ENCODE results near the gene IL22.
"Not testable (repeated sequence)": the region's sequence is repeated elsewhere in the genome, so short reads cannot be mapped to it uniquely, and the experiment has no call there.

The IL22 gene

DNA sequence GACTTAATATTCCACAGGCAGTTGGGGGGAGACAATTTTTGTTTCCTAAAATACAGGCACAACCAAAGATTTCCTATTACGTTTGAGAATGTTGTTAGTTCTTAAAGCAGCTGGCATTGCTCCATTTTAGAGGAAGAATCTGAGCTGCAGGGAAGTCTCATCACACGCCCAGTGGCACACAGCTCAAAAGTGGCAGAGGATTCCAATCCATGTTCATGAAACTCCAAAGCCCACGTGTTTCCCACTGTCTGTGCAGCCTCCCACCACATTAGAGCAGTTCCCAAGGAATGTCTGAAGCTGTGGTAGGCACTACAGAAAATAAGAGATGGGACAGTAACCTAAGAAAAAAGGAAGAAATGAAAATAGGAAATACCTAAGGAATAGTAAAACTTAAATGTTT lies 21.7 kb downstream of the IL22 start:
- in situ Hi-C loops (cut with MboI; ENCODE audit: low sequenced_read_pairs): no loop called here

DNA sequence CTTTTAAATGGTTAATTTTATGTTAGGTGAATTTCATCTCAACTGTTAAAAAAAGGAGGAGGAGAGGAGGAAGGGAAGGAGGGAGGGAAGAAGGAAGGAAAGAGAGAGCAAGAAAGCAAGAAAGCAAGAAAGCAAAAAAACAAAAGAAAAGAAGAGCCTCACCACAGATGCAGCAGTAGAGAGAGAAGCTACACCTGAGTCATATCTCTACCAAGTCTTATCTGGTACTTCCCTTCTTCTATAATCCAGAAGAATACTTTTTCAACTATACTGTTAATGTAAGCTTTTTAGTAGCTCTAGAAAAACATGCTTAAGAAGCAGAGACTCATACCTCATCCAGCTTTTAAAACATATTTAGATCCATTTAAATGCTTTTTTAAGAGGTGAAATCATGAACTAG lies 22.2 kb downstream of the IL22 start:
- in situ Hi-C loops (cut with MboI; ENCODE audit: low sequenced_read_pairs): no loop called here

DNA sequence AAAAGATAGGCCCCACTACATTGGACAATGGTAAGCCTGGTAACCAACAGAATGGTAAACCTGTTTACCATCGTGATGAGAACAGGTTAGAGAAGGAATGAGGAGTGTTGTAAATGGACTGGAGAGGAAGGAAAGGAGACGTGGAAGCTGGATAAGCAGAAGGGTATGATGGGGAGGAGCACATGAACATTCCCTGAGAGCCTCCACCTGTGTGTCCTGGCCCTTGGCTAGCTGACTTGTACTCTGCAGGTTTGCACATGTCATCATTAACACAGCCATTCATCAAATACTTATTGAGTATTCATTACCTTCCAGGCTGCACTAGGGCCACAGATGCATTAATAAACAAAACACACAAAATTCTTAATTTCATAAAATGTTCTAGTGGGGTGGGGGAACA lies 23.4 kb downstream of the IL22 start:
- in situ Hi-C loops (cut with MboI; ENCODE audit: low sequenced_read_pairs): no loop called here

DNA sequence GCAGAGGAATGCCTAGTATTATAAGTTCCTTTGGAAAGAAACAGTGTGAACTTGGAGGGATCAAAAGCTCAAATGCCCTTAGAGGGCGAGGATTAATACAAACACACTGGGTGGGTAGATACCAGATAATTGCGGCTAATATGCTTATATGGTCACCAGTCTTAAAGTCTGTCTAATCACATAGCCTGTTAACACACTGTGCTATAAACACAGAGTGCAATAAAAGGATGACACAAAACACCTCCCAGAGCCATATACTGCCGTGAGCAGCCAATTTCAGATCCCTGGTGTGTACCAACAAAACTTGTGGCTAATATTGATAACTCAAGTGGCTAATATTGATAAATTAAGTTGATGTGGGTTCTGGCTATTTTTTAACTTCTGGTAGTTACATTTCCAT lies 26.0 kb downstream of the IL22 start:
- in situ Hi-C loops (cut with MboI; ENCODE audit: low sequenced_read_pairs): no loop called here

DNA sequence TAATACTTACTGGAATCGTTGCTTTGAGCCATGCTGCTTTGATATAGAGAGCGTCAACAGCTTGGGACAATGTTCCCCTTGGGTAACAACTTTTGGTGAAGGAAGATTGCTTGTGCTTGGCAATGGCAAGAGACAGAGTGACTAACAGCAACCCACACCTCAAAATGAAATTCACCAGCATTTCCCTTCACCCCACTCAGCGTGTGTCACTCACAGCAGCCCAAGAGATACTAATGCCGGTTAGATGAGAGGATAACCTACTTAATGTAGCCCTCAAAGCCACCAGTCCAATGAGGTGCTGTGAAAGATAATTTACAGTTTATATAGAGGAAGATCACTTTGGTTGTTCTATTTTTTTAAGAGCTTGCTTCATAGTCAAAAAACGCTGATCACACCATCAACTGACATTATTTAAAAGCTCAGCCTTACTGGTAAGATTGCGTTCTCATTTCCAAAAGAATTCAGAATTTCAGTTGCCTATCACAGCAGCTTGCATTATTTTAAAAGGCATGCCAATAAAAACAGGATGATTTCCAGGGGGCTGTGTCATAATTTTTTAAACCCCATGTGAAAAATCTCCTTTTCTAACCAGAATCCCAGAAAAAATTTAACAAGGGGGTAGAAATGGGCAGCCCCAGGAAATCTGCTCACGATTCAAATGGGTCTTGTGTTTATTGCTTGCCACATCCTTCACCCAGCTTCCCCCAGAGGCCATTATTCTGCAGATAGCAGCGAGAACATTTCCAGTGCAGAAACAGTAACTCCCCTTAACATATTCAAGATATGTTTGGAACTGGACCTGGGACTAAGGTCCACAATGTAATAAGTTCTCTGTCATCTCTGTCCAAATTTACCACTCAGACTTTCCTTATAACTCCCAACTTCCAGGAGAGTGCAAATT lies 27.6 kb downstream of the IL22 start, which contains the start of gene IL26:
IL26 (minus strand) TSS at position 235 of the 901 bp plus-strand sequence; CDS start at position 181, 54 bp downstream.
- in situ Hi-C loops (cut with MboI; ENCODE audit: low sequenced_read_pairs): no loop called here

DNA sequence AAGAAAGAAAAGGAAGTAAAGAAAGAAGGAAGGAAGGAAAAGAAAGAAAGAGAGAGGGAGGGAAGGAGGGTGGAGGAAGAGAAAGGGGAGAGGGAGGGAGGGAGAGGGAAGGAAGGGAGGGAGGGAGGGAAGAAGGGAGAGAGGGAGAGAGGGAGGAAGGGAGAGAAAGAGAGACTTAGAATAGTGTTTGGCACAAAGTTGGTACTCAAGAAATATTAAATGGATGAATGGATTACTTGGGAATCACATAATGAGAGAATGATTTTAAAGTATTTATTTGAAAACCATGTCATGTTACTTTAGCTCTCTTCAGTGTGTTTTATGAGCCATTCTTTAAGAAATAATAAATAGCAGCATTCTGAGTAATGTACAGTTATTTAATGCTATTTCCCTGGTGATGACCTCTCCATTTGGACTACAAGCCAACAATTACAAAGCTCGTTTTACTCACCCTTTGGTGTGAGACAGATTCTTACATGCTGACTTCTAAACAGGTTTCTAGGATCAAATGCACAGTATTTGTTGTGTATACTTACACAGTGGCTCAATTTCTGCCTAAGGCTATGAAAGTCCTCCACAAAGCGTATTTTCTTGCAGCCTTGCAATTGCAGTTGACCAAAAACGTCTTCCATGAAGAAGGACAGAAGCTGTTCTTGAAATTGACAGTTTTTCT lies 28.7 kb downstream of the IL22 start:
- in situ Hi-C loops (cut with MboI; ENCODE audit: low sequenced_read_pairs): no loop called here

DNA sequence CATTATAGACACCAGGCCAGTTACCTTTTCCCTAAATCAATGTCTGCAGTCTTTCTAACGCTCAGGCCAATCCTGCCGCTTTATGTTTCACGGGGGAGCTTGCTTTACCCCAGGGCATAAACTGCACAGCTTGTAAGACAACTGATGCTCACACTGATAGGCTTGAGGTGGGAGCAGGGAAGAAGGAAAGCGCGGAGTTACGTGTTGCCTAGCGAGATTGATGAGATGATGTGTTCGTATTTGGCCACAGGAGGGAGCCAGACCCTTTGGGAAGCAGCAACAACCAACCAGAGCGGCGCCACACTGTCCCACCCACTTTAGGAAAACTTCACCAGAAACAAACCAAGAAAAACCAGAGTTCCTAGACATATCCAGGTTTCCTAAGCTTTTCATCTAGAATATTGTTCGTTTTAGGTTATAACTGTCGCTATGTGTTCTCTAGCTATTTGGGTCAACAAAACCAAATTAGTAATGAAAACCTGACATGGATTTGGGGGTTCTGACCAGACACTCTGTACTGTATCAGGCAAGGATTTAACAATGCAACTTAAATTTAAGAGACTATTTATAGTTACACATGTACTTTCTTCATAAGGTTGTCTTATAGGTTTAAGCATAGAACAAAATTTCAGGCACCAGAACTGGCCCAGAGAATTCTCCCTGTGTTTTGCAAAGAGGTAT lies 30.2 kb downstream of the IL22 start:
- in situ Hi-C loops (cut with MboI; ENCODE audit: low sequenced_read_pairs): no loop called here

DNA sequence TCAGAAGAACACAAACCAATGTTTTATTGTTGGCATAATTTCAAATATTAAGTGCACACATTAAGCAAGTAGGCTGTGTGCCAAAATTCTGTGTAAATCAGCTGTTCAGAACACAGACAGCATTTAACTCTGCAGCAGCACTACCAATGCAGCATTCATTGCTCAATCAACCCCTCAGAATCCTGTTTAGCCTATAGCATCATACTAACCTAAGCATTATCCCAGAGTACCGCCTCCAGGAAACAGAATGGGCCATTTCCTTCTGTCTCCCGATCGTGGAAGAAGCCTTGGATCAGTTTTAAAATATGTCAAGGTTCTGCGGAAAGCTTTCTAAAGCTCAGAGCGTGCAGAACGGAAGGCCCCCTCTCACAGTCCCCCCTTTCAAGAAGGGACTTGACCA lies 31.1 kb downstream of the IL22 start:
- in situ Hi-C loops (cut with MboI; ENCODE audit: low sequenced_read_pairs): no loop called here

DNA sequence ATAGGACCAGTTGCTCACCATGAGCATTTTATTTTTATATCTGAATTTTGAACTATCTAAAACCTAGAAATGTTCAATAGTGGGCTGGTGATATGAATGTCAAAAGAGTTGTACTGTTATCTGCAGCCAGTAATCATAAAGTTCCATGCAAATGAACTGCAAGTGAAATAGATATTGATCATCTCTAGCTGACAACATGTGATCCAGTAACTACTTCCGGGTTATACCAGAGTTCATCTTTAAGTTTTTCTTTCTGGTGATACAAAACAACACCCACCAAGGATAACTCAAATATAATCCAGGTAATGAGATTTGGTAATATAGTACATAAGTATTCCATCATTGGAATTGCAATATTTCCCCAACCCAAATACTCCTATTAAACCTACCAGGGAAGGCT lies 31.9 kb downstream of the IL22 start:
- in situ Hi-C loops (cut with MboI; ENCODE audit: low sequenced_read_pairs): no loop called here

DNA sequence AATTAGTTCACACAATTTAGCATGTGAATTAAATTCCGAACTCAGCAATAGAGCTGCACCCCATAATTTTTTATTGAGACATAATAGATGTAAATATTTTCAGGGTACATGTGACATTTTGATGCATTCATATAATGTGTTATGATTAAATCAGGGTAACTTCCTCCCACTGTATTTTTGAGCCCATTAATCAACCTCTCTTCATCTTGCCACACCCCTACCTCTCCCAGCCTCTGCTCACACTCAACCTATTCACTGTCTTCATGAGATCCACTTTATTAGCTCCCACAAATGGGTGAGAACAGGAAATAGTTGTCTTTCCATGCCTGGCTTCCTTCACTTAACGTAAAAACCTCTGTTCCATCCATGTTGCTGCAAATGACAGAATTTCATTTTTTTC lies 42.5 kb downstream of the IL22 start:
- in situ Hi-C loops (cut with MboI; ENCODE audit: low sequenced_read_pairs): no loop called here

DNA sequence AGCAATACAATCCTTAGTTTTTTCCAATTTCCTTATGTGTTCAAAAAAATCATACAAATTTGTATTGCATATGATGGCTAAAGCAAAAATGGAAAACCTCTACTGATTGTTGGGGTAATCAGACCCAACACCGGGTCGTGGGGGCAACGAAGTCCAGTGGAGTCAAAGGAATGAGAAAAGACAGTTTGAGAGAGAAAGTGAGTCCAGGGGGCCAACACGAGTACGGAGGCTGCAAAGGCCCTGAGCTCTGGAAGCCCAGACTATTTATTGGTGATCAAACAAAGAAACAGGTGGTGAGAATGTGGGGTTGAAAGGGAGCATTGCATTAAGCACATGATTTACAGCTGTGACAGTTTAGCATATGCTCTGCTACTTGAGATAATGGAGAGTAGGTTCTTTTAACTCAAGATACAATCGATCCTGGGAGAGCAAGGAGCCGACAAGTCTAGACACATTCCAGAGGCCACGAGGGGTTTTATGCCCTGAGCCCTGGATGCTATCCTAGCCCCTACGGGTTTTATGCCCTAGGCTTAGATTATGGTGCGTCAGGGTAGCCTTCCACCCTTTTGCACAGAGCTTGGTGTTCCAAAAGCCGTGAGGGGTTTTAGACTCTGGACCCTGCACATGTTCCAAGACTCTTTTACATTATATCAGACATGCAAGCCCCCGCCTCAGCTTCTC lies 44.2 kb downstream of the IL22 start:
- in situ Hi-C loops (cut with MboI; ENCODE audit: low sequenced_read_pairs): not testable (repeated sequence)

DNA sequence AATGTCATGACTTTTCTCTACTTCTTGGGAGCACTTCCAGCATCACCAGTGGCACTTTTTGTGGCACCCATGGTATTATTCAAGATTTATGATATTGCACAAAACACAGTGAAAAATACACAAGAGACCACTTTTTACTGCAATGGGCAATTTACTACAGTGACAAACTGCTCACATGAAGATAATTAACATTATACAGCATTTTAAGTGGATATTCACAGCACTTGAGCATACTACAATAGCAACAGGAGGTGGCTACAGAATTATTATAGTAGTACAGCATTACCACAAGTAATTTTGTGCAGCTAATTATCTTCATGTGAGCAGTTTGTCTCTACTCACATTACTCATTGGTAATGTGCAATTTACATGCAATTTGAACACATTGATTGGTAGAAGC lies 46.1 kb downstream of the IL22 start:
- in situ Hi-C loops (cut with MboI; ENCODE audit: low sequenced_read_pairs): no loop called here

DNA sequence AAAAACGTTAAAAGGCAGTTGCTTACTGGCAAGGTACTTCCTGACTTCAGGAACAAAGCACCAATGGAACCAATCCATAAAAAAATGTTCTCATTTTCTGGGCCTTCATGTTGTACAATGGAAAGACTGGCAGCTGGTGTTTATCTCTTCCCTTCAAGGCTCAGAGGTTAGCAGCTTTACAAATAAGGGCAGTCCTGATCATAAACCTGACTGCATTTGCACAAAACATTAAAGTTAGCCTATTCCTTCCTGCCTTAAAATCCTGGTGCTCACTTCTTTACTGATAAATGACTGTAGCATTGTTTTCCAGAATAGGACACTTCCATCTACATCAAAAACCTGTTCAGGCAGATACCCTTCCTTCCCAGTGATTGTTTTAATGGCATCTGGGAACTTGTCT lies 47.0 kb downstream of the IL22 start:
- in situ Hi-C loops (cut with MboI; ENCODE audit: low sequenced_read_pairs): no loop called here

DNA sequence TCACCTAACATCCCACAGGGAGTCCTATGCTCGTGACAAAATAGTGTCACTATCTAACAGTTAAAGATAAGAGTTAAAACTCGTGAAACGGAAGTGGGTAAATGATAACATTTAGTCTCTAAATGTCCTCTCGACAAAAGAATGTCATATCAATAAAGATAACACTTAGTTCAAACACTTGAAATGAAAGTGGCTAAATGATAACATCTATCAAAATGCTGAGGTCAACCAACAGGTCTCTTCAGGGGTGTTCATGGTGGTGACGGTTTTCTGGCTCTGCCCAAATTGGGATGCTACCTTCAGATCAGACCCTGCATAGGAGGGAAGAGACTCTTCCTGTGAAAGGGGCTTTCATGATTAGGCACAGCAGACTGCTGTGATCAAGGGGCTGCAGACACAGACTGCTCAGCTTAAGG lies 49.9 kb downstream of the IL22 start:
- in situ Hi-C loops (cut with MboI; ENCODE audit: low sequenced_read_pairs): no loop called here

DNA sequence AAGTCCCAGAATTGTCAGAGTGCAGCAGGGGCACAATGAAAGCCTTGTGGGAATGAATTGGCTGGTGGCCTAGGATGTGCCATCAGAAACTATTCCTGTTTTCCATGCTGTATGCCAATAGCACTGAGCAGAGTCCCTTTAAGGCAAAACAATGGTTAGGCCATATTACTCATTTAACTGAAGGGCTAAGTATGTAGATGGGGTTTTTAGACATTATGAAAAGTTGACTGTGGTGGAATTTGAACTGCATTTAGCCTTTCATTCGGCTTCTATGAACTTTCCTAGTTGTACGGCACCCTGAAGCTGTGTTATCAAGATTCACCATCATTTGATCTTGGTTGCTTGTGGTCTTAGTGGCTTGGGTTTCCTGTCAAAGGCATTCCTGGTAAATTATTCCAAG lies 52.5 kb downstream of the IL22 start:
- in situ Hi-C loops (cut with MboI; ENCODE audit: low sequenced_read_pairs): no loop called here

DNA sequence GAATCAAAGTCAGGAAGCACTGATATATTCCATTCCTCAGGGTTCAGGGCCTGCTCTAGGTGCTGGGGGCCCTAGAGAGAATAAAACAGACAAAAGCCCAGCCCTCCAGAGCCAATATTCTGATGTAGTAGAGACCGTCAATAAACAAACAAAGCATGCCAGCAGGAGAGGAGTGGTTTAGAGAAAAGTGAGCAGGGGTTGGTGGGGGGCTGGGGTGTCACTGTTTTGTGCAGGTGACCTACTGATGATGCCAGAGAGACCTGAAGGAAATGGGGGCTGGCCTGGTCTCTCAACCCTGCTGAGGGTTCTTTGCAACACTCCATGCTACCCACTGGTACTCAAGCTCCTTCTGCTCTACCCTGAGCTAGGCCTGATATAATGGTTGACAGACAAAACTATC lies 54.3 kb downstream of the IL22 start:
- in situ Hi-C loops (cut with MboI; ENCODE audit: low sequenced_read_pairs): no loop called here

DNA sequence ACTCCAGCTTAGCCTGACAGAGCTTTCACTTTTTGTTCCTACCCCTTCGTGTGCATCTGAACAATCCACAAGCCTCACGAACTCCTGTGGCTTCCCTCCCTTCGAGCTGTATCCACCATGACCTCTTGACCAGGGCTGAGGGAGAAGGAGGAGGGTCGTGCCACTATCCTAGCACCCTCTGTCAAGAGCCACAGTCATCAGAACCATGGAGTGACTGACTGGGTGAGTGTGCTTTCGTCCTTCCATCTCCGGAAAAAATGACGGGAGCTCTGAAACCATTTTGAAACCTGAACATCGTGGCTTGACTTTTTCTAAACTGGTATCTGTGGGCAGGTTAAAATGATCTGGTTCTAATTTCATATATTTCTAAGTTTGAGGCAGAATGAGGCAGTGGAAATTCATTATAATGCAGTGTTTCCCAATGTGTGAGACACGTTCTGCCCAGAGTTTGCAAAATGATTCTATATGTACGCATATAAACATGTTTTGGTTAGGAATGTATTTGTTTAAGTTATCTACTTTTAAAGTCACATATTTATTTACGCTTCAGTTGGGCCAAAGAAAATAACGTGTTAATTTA lies 54.8 kb downstream of the IL22 start:
- in situ Hi-C loops (cut with MboI; ENCODE audit: low sequenced_read_pairs): no loop called here

All from hTERT RPE-1 (cell line).